NCI-H2029 (cell line): ENCODE measurements around the gene DAB1.

ENCODE experiments used
- DNase-seq: peaks from one replicate; lab custom pipeline; 2025; lab: John Stamatoyannopoulos, UW

The DAB1 gene

DNA sequence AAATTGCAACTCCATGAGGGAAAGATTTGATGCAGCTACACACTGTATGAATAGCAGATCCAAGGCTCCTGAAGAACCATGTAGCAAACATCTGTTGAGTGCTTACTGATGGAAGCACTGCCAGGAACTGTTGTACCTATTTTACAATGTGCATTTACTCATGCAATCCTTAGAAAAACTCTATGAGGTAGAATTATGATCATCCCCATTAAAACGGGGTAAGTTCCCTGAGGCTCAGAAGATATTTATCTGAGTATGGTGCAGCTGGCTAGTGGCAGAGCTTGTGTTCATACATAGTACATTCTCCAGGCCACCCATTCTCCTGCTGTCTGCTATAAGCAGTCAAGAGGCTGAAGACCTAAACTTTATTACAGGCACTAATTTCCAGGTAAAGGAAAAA lies 403.6 kb downstream of the DAB1 start:
- DNase-seq: no peak

DNA sequence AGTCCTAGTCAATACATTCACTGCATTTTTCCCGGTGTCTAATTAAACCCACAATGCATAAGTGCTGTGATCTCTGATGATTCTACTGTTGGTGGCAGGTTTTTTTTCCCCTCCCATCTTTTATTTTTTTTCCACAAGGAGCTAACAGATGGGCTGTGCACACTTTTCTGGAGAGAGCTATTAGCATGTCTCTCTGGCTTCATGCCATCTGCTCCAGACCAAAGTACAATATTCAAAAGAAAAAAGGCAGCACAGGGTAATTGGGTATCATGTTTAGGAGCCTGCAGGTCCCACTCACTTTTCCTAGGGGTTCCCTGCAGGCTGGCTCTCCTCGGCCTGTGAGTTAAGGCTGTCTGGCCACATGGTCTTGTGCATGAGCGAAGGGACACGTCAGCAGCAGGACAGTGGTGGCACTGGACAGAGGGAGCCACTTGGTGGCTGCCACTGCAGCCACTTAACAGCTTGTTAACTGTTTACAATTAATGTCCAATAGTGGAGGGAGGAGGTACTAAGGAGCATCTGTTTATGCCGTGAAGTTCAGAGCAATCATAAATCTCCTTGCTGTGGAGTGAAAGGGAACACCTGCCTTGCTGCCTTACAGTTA lies 404.5 kb downstream of the DAB1 start:
- DNase-seq: no peak

DNA sequence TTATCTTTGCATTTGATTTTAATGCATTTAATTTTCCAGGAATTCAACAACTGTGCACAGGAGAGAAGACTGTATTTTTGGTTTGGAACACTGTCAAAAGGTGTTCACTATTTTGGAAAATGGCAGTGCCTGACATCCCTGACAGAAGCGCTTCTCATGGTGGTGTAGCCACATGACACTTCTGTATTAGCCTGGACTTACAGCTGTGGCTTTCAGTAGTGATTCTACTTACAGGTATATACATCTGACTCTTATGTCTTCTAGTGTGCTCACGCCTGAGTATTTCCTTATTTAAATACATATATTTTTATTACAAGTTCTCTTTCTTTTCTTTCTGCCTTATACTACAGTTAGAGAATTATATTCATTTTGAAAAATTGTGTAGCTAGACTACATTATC lies 405.7 kb downstream of the DAB1 start:
- DNase-seq: no peak

DNA sequence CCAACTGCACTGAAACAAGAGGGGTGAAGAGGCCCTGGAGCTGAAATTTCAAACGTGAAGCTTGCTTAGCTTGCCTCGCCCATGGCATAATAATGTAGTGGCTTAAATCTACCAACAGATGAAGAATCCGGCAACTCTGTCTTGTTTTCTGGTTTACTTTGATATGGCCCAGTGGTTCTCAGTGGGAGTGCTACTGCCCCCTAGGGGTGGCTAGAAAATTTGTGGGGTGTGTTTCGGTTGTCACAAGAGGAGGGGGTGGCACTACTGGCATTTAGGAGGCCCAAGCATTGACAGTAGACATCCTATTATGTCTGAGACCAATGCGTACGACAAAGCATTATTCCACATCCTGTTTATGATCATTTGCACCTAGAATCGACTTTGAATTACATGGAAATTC lies 406.1 kb downstream of the DAB1 start:
- DNase-seq: no peak

DNA sequence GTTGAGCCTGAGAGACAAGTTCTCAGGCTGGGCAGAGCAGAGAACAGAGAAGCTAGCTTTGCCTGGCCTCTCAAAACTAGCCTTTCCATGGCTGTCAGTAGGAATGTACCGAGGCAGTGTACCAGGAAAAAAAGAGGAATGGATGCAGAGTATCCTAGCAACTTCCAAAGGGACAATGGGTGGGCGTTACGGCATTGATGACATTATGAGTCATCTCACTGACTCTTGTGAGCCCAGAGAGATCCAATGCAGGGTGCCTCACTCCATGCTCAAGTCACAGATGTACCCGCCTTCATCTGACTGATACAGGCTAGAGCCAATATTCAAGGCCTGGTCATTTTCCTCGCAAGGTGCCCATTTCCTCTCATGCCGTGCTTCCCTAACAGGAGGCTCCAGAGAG lies 406.7 kb downstream of the DAB1 start:
- no peak for DNase-seq

DNA sequence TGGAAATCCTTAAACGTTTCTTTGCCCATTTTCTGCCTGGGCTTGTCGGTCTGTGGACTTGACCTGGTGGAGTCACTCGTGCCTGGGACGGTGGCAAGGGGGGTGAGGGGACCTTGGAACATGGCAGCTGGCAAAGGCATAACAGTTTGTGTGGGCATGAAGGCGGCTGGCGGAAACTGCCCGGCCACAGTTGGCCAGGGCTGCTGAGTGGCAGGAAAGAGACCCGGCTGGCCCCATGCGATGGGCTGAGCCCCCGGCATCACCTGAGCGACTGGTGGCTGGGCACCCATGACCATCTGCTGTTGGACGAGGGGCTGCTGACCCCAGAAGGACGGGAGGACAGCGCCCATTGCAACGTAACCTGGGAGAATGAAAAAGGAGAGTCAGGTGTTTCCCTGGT lies 408.8 kb downstream of the DAB1 start:
- DNase-seq: no peak

DNA sequence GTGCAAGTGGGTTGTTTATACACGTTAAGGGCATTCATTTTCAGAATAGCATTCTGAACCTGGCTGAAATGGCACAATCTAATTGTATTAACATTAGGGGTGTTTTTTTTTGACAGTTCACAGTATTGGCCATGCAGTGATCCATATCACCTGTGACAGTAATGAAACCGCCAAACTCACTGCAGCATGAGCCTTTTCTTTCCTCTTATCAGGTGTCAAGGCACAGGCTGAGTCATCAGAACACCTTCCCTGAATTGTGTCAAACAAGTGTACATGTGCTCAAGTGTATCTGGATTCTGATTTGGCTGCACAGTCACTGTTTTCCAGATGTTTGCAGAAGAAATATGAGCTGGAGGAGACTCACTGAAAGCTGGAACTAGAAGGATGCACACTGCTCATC lies 410.3 kb downstream of the DAB1 start:
- peak; percentile 88 for DNase-seq

DNA sequence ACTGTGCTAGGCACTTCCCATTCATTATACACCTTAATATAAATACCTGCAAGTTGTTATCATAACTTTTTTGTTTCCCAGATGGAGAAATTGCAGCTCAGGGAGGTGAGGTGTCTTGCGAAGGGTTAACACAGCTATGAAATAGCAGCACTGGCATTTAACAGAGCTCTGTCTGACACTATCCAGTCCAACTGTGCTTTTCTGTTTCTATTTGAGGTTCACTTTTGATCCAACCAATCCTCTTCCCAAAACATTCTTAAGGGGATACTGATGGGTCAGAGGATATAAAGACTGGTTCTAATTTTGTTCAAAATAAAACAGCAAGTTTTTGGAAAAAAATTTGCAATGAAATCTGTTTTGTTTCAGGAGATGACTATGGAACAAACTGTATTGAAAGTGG lies 411.5 kb downstream of the DAB1 start:
- no peak for DNase-seq

DNA sequence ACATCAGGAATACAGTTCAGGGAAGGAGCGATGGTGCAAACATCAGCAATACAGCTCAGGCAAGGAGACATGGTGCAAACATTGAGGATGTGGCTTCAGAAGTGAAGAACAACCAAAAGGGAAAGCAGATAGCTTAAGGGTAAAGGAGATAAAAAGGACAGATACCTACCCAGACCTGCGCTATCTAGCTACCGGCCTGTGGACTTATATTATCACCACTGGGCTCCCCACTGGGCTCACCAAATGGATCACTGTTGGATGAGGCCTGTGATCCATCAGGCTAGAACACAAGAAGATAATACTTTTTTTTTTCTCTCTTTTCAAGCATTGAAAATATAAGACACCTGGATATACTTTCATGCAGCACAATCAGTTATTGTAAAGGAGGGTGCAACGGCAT lies 413.3 kb downstream of the DAB1 start:
- no peak for DNase-seq

DNA sequence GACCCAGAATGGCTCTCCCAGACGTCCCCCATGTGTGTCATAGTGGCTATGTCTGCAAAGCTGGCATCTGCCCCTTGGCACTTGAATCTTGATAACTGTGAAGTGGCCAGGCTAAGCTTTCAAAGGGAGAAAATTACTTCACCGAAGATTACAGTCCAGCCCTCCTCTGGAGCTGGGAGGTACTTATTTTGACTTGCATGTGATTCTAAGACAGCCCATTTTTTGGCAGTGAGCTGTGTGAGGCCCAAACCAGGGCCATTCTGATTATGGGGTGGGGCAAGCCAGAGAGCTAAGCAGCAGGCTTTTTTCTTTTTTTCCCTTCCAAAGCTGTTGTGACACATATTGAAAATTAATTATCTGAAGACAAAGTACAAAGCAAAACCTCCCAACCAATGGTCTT lies 415.9 kb downstream of the DAB1 start:
- DNase-seq: no peak

DNA sequence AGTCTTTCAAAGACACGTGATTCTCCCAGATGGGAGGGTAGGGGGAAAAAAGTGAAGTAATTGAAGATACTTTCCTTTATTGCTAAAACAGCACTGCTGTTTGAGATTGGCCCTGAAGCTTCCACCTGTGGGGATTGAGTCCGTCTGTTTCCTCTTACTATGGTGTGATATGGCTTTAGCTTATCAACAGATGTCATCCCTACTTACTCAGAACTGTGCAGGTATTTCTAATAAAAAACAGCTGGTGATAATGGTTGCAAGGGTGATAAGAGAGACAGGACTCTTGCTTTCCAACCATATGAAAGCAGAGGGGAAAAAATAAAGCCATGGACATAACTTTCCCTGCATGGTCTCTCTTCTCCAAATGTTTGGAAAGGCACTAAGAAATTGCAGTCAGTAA lies 416.4 kb downstream of the DAB1 start:
- no peak for DNase-seq

DNA sequence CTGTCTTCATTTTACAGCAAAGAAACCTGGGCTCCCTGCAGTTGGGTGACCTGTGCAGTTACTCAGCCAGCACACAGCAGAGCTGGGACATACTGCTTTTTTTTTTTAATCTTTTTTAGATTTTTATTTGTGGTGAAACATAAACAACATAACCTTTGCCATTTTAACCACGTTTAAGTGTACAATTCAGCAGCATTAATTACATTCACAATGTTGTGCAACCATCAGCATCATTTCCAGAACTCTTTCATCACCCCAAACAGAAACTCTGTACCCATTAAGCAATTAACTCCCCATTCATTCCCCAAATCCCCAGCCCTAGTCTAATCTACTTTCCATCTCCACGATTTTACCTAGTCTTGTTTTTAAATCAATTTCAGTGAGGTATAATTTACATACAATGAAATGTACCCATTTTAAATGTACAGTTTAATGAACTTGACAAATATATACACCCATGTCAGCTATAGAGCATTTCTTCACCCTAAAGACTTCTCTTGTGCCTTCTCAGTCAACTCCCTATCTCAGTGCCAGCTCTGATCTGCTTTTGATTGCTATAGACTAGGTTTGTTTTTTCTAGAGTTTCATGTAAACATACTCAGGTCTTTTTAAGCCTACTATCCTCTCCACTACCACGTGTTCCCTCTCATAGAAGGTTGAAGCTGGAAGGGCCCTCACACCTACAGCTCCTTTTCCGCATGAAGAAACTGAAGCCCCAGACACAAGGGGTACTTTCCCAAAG lies 420.3 kb downstream of the DAB1 start:
- DNase-seq: no peak

DNA sequence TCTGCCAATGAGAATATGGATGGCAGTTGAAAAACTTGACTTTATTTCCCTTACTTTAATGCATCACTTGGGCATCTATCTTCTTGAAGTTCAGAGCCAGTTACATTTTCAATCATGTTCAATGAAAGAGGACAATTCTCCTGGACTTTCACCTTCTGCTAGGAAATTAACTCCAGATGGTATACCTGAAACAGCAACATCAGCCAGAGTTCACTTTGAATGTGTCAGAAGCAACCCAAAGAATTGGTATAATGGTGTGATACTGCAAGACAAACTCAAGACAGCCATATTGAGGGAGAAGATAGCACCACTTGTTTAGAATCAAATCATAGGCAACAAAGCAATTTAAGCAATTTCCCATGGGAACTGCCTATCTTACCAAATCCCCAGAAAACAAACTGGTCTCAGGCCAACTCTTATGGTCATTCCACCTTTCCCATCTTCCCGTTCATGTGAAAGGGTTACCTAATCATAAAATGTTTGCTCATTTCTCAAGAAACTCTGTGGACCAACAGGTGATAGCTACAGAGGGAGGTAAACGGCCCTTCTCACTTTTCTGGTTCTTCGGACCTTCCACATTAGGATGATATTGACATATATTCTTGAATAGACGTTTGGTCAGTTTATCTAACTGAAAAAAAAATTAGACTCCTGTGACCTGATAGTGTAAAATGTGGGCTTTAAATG lies 428.3 kb downstream of the DAB1 start:
- DNase-seq: no peak

DNA sequence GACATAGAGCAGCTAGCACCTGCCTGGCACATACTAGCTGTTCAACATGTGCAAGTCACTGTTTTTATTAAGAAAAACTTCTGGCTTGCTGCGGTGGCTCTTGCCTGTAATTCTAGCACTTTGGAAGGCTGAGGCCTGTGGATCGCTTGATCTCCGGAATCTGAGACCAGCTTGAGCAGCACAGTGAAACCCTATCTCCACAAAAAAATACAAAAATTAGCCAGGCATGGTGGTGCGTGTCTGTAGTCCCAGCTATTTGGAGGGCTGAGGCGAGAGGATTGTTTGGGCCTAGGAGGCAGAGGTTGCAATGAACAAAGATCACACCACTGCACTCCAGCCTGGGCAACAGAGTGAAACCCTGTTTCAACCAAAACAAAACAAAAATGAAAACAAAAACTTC lies 430.4 kb downstream of the DAB1 start:
- DNase-seq: no peak

DNA sequence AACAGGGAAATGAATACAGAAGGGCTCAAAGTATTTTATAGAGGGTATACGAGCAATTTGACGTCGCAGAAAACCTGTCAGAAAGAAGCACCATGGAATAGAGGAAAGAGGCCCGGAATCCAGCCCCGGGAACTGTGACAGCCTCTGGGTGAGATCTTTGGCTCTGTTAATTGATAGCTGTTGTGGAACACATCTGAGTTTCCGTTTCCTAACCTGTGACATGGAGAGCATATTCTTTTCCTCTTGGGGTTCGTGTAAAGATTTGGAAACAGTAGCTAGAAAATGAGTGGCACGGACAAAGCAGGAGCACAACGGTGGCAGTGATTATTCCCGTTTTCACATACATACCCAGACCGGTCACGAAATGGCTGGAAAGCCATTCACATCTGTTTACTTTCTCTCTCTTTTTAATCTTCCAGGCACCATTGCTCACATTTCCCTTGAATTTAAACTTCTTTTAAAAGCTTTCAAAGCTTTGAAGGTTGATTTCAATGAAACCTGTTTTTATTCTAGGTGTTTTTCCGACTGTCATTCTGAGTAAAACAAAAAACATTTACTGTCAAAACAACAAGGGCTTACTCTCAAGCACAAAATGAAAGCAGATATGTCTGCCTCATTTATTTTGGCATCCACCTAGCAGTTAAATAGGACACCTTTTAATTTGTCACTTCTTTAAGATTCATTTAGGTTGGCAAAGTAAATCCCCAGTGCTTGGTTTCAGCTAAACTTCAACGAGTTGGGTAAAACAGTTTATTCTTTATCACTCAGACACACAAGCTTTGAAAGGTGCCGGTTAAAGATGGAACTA lies 431.3 kb downstream of the DAB1 start:
- DNase-seq: no peak

DNA sequence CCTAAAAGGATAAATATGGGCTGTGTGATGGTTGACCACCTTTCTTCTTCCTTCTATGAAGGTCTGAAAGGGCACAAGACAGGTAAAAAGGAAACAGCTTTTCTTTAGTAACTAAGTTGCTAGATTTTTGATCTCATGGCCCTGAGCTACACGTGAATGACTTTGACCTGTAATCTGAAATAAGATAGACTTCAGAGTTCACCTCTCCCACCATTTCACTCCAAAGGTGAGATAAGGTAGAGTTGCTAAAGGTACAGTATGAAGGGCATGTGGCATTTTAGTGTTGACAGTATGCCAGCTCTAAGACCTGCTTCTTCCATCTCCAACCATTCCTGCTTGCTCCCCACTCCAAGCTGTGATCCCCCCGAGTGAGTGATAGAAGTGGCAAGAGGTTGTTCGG lies 432.3 kb downstream of the DAB1 start:
- DNase-seq: no peak

DNA sequence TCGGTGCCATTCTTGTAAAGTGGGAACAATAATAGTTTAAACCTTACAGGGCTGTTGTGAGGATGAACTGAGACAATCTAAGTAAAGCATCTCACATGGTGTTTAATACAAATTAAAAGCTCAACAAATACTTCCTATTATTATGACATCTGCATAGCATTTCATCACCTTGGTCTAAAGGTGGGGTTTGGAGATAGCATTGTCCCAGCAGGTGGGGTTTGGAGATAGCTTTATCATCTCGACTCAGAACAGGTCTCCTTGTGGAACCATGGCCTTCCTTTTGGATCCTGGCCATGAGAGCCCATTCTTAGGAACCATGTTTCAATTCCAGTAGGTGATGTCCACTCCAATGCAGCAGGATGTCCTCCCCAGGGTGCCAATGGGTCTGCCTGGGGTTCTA lies 437.5 kb downstream of the DAB1 start:
- DNase-seq: no peak

DNA sequence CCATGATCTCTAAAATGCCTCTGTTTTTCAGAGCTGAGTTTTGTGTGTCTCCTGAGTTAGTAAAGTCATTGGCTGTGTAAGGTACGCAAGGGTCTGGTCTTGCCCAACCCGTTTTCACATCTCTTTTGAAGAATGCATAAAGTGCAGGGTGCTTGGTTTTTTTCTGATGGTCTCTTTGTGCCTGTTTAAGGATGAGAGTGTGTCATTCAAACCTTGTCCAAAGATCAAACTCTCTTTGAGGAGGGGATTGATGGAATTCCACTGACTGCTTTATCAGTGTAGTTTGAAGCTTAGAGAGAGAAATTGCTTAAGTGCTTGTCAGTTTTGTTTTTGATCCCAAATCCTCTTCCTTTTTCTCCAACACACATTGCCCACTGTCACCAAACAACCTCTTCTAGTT lies 438.0 kb downstream of the DAB1 start:
- no peak for DNase-seq

DNA sequence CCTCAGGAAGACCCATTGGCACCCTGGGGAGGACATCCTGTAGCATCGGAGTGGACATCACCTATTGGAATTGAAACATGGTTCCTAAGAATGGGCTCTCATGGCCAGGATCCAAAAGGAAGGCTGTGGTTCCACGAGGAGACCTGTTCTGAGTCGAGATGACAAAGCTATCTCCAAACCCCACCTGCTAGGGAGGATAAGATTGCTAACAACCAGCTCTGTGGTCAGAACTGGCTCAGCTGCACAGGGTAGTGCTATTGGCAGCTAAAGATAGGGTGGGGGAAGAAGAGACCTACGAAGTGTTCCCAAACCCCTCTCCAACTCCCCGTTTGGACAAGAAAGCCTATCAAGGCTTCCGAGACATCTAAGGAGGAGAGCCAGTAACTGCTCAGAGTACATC lies 440.4 kb downstream of the DAB1 start:
- no peak for DNase-seq

DNA sequence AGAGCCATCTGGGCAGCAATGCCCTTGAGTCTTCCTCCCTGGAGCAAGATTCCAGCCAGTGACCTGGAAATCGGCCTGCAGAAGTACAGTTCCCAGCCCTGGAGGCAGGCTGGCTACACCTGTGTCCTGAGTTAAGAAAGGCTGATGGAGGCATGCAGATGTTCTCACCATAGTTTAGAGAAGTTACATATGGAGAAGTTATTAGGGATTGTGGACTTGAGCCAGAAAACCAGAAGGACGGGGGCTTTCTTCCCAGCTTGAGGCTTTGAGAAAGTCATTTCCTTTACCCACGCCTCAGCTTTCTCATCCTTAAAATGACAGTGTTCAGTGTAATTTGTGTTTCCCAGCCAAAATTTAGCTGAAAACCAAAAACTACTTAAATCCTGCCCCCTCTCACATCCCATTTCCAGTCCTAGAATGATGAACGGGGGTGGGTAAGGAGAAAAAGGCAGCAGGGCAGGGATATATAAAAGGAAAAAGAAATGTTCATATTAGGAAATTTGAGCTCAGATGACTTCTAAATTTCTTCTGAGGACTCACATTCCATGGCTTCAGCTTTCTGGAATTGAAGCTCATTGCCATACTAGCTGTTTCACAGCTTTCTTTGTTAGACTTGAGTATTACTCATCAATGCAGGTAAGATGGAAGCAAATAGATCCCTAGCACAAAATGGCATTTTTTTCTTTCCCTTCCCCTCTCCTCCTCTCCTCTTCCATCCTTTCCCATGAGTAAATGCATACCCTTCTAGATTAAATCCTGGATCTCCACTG lies 443.7 kb downstream of the DAB1 start:
- no peak for DNase-seq

DNA sequence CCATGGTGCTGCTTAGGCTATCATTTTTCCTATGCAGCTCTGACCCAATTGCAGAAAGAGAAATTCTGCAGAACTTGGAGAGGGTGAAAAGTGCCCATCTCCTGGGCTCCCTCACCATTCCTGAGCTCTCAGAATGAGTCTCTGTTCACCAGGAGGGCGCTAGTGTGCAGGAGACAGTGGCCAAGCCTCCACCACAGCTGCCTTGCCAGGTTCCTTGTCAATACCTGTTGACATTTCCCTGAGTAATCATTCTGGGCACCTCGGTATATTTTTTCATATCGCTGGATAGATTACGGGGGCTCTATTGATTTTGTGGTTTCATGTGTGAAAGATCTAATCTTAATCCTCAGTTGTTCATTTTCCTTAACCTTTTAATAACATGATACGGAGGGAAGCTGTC lies 445.0 kb downstream of the DAB1 start:
- DNase-seq: no peak

DNA sequence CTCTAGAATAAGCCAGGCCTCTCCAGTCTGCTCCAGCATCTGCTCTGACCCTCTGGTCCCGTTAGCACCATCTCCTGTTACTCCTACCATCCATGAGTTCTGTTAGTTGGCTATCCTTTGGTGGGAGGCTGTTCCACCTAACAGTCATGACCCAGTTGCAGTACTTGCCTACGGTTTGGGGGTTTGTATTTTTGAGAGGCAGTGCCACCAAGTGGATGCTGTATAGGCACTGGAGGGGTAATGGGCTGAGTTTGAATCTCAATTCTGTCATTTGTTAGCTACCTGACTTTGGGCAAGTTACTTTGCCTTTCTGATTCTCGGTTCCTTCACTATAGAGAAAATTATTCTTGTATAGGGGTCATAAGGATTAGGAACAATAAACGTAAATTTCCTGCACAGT lies 445.9 kb downstream of the DAB1 start:
- no peak for DNase-seq
